SK-N-SH treated with all-trans-retinoic acid at 6 μM for 48 hours (cell line): ENCODE data around the gene B4GALNT3.

Source experiments
- ARNTL ChIP-seq: fragments of 450-650 bp; formaldehyde crosslinking; IDR thresholded peaks from 2 replicates; pipeline ENCODE4 v1.5.0; 2020; ENCODE audit warnings: low read depth, mild to moderate bottlenecking, moderate library complexity, borderline replicate concordance
- CSDC2 ChIP-seq: fragments of 250-450 bp; sonication (Bioruptor Pico); IDR thresholded peaks from 2 replicates; pipeline ENCODE4 v1.5.0; 2020; ENCODE audit warnings: mild to moderate bottlenecking, moderate library complexity
- PATZ1 ChIP-seq: fragments of 250-450 bp; sonication (Bioruptor Pico); IDR thresholded peaks from 2 replicates; pipeline ENCODE4 v1.8.0; 2020; ENCODE audit warnings: mild to moderate bottlenecking, moderate library complexity, borderline replicate concordance
- ZC3H10 ChIP-seq: fragments of 250-450 bp; sonication (Bioruptor Pico); IDR thresholded peaks from 2 replicates; pipeline ENCODE4 v1.5.1; 2021; ENCODE audit warnings: mild to moderate bottlenecking, moderate library complexity
- ZNF70 ChIP-seq: fragments of 450-650 bp; formaldehyde crosslinking; IDR thresholded peaks from 2 replicates; pipeline ENCODE4 v1.5.0; 2020; ENCODE audit warnings: mild to moderate bottlenecking, moderate library complexity
- TF ChIP-seq, protein P1 (sequence below): fragments of 250-450 bp; sonication (Bioruptor Pico); IDR thresholded peaks from 2 replicates; pipeline ENCODE4 v1.5.0; 2020; ENCODE audit warnings: mild to moderate bottlenecking, moderate library complexity

- no peak for TF ChIP-seq ZNF70
- TF ChIP-seq, protein P1, sequence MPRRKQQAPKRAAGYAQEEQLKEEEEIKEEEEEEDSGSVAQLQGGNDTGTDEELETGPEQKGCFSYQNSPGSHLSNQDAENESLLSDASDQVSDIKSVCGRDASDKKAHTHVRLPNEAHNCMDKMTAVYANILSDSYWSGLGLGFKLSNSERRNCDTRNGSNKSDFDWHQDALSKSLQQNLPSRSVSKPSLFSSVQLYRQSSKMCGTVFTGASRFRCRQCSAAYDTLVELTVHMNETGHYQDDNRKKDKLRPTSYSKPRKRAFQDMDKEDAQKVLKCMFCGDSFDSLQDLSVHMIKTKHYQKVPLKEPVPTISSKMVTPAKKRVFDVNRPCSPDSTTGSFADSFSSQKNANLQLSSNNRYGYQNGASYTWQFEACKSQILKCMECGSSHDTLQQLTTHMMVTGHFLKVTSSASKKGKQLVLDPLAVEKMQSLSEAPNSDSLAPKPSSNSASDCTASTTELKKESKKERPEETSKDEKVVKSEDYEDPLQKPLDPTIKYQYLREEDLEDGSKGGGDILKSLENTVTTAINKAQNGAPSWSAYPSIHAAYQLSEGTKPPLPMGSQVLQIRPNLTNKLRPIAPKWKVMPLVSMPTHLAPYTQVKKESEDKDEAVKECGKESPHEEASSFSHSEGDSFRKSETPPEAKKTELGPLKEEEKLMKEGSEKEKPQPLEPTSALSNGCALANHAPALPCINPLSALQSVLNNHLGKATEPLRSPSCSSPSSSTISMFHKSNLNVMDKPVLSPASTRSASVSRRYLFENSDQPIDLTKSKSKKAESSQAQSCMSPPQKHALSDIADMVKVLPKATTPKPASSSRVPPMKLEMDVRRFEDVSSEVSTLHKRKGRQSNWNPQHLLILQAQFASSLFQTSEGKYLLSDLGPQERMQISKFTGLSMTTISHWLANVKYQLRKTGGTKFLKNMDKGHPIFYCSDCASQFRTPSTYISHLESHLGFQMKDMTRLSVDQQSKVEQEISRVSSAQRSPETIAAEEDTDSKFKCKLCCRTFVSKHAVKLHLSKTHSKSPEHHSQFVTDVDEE (CRISPR knock-in tag) = no peak
- no peak for TF ChIP-seq ARNTL (CRISPR knock-in tag)
- TF ChIP-seq PATZ1 (CRISPR knock-in tag) = no peak
- TF ChIP-seq ZC3H10 = no peak
- TF ChIP-seq CSDC2 (CRISPR knock-in tag) = no peak
These were observed 89.8 kb downstream of the B4GALNT3 start for GRCh38 chr12:549476-550082.
